Activated B cell treated with CpG ODN at 0.5 μM for 24 hours (primary cell): Measurements from ENCODE around the gene C21orf91. TPM values are rescaled to one million over a fixed set of nuclear protein-coding genes. Genes with fewer than 3 reads are reported as not detected.

Experiments
- ATAC-seq: fragments of 200-7000 bp; cut with Tn5 transposase; one replicate; pipeline ENCODE4 v1.10.0; 2021; ENCODE audit warnings: low read depth, mild to moderate bottlenecking, moderate library complexity
- CTCF ChIA-PET: fragments of 350-600 bp; sonication (Branson Sonifier 250); formaldehyde crosslinking; loops from one replicate; lab custom pipeline; 2021; ENCODE audit warnings: antibody characterized with exemption; lab: Charles Lee
- POLR2A ChIA-PET: fragments of 350-600 bp; sonication (Branson Sonifier 250); formaldehyde crosslinking; loops from one replicate; lab custom pipeline; 2021; ENCODE audit warnings: antibody characterized with exemption; lab: Charles Lee
- DNase-seq: peaks from one replicate; pipeline ENCODE4 v3.0.0; 2022
- H3K27ac Mint-ChIP-seq: one replicate; pipeline ENCODE4 v1.8.0; 2020; ENCODE audit warnings: mixed read lengths
- H3K27me3 Mint-ChIP-seq: one replicate; pipeline ENCODE4 v1.8.0; 2021; ENCODE audit warnings: mixed read lengths
- H3K36me3 Mint-ChIP-seq: one replicate; pipeline ENCODE4 v1.8.0; 2021; ENCODE audit warnings: low read depth, mixed read lengths
- H3K4me1 Mint-ChIP-seq: one replicate; pipeline ENCODE4 v1.8.0; 2021; ENCODE audit warnings: mixed read lengths
- H3K4me3 Mint-ChIP-seq: one replicate; pipeline ENCODE4 v1.8.0; 2020; ENCODE audit warnings: mild to moderate bottlenecking, mixed read lengths
- H3K9me3 Mint-ChIP-seq: one replicate; pipeline ENCODE4 v1.8.0; 2020; ENCODE audit warnings: mixed read lengths
- CTCF ChIP-seq: fragments of 200-600 bp; IDR thresholded peaks from one replicate; pipeline ENCODE4 v1.8.0; 2022; ENCODE audit warnings: antibody characterized with exemption, mild to moderate bottlenecking
- intact Hi-C: fragments of 100-400 bp; cut with micrococcal nuclease; formaldehyde crosslinking; loops from one replicate; pipeline ENCODE4 v1.15.1; 2024
- total RNA-seq: library from RNA; stranded (reverse); gene quantifications from 2 replicates; pipeline ENCODE4 v1.2.3, GENCODE V29; 2022

The C21orf91 gene
- total RNA-seq, 1 donor from 2014 or later = 34.2 TPM

DNA sequence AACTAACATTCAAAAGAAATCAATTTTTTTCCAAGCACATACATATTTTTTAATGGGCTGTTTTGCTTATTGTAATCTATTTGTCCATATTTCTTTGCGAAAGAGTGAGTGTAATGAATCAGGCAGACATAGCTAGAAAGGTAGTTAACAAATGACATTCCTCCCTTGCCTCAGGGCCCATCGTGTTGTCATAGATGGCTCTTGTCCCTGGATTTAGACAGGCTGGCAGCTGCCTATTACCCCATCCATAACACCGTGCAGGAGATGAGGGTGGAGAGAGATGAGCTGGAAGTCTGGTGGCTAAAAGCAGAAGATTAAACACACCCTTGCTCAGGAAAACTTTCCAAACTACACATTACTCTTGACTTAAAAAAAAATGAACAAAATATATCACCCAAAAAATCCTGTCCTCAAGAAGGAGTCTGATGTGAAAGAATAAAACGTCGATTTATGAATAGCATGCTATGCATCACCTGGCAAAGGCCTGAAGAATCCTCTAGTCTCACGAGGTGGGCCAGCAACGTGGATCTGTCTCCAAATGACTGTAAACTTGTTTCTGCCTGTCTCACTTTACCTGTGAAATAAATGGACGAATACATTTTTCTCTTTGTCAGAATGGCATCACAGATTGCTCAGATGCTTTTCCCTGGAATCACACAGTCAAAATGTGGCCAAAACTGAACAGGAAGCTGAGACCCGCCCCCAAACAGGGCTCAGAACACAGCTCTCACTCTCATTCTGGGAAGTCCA lies 55.7 kb downstream of the C21orf91 start:
- ChIA-PET CTCF (no interaction called here), POLR2A (no interaction called here)
- TF ChIP-seq CTCF = no peak
- Mint-ChIP-seq H3K4me3 (no peak overlapping the region), H3K9me3 (no peaks in the 10 kb centered on the region), H3K4me1 (no peaks in the 10 kb centered on the region), H3K27ac (no peak overlapping the region), H3K36me3 (no peaks in the 10 kb centered on the region), H3K27me3 (no peaks in the 10 kb centered on the region)
- no peak for DNase-seq
- intact Hi-C loops = no loop called here
- ATAC-seq = no peak

DNA sequence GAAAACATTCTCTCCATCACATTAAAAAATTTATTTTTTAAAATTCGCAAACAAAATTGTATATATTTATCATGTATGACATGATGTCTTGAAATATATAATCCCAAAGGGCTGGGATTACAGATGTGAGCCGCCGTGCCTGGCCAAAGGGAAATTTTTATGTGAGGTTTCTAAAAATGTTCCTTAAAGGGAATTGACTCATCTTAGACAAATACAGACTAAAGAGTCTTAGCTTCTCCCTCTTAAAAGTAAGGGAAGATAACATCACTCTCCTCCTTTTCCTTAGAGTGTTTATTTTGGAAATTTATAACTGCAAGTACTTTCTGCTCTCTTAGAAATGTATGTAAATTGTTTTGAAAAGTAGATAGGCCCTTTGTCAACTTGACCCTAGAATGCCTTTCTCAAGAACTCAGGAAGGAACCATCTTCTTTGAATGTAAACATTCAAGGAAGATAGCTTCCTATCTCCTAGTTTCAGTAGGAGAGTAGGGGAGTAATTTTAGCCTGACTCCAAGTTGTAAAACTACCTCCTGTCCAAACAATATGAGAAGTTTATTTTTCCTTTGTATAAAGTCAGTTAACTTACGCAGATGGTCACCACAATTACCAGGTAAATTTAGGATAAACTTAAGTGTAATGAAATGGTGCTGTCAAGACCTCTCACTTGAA lies 59.5 kb downstream of the C21orf91 start:
- CTCF ChIA-PET = no interaction called here

DNA sequence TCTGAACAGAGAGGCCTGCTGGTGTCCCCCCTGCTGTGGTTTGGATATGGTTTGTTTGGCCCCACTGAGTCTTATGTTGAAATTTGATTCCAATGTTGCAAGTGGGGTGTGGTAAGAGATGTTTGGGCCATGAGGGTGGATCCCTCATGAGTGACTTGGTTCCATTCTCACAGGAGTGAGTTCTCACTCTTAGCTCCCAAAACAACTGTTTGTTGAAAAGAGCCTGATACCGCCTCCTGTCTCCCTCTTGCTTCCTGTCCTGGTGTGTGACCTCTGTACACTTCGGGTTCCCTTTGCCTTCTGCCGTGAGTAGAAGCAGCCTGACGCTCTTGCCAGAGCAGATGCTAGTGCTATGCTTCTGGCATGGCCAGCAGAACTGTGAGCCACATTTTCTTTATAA lies 60.5 kb downstream of the C21orf91 start:
- H3K4me1 Mint-ChIP-seq = no peaks in the 10 kb centered on the region
- no peak overlapping the region for H3K4me3 Mint-ChIP-seq
- H3K27ac Mint-ChIP-seq = no peak overlapping the region

More for the DNA sequence above, 59.5 kb downstream of the C21orf91 start:
- POLR2A ChIA-PET = no interaction called here
- ATAC-seq = no peak
- TF ChIP-seq CTCF = no peak
- no peak overlapping the region for H3K4me3 Mint-ChIP-seq
- no peak for DNase-seq
- H3K27ac Mint-ChIP-seq = no peak overlapping the region
- H3K9me3 Mint-ChIP-seq = peaks cover 2% of the 10 kb centered on the region
- no peaks in the 10 kb centered on the region for H3K4me1 Mint-ChIP-seq
- no peaks in the 10 kb centered on the region for H3K27me3 Mint-ChIP-seq
- intact Hi-C loops = no loop called here
- no peaks in the 10 kb centered on the region for H3K36me3 Mint-ChIP-seq

DNA sequence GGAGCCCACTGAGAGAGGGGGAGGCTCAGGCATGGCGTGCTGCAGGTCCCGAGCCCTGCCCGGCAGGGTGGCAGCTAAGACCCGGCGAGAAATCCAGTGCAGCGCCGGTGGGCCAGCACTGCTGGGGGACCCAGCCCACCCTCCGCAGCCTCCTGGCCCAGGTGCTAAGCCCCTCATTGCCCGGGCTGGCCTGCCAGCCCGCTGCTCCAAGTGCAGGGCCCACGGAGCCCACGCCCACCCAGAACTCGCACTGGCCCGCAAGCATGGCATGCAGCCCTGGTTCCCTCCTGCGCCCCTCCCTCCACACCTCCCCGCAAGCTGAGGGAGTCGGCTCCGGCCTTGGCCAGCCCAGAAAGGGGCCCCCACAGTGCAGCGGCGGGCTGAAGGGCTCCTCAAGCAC lies 61.5 kb downstream of the C21orf91 start:
- Mint-ChIP-seq H3K27ac (no peak overlapping the region), H3K9me3 (peaks cover 2% of the 10 kb centered on the region), H3K27me3 (no peaks in the 10 kb centered on the region), H3K36me3 (no peaks in the 10 kb centered on the region), H3K4me1 (no peaks in the 10 kb centered on the region), H3K4me3 (no peak overlapping the region)
- ChIA-PET CTCF (interaction anchor here (0.6 kb wide), 1 partner anchor 168 kb away, joined by 3 read pairs; no protein-coding TSS in a partner anchor), POLR2A (no interaction called here)
- intact Hi-C loops = no loop called here
- DNase-seq = no peak
- no peak for TF ChIP-seq CTCF
- ATAC-seq = no peak

More for the DNA sequence above, 60.5 kb downstream of the C21orf91 start:
- intact Hi-C loops = no loop called here
- Mint-ChIP-seq H3K36me3 (no peaks in the 10 kb centered on the region), H3K27me3 (no peaks in the 10 kb centered on the region), H3K9me3 (peaks cover 2% of the 10 kb centered on the region)
- TF ChIP-seq CTCF = no peak
- ATAC-seq (no peak), DNase-seq (no peak)
- CTCF ChIA-PET = no interaction called here
- POLR2A ChIA-PET = no interaction called here

DNA sequence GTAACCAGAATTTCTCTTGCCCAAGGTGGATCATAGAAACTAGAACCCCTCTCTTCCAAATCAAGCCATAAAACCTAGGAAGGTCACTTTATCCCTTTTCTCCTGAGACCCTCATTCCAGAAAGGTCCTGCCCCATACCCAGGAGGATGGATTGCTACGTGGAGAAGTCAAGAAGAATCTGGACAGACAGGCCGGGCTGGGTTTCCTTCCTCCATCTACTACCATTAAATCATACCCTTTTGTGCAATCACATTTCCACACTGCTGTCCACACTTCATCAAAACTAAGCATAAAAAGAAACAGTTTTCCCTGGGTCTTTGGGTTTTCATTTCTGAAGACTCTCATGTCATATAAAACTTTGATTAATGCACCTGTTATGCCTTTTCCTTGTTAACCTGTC lies 65.4 kb downstream of the C21orf91 start:
- CTCF ChIA-PET = no interaction called here
- peaks cover 5% of the 10 kb centered on the region for H3K9me3 Mint-ChIP-seq
- no peak overlapping the region for H3K27ac Mint-ChIP-seq
- no peak overlapping the region for H3K4me3 Mint-ChIP-seq
- TF ChIP-seq CTCF = no peak
- intact Hi-C loops = no loop called here
- POLR2A ChIA-PET = no interaction called here
- H3K4me1 Mint-ChIP-seq = no peaks in the 10 kb centered on the region
- H3K36me3 Mint-ChIP-seq = no peaks in the 10 kb centered on the region
- H3K27me3 Mint-ChIP-seq = no peaks in the 10 kb centered on the region
- DNase-seq = no peak
- ATAC-seq = no peak
